H1 (cell line): Measurements from ENCODE around the gene ANKRD6. TPM values are rescaled to one million over a fixed set of nuclear protein-coding genes. Genes with fewer than 3 reads are reported as not detected.

Experiments used
- CTCF ChIA-PET: fragments of 300-600 bp; sonication (Branson Sonifier 250); formaldehyde crosslinking; loops from one replicate; lab custom pipeline; 2021; ENCODE audit not compliant: partially characterized antibody; lab: Charles Lee
- POLR2A ChIA-PET: fragments of 300-600 bp; sonication (Branson Sonifier 250); formaldehyde crosslinking; loops from one replicate; lab custom pipeline; 2021; ENCODE audit warnings: inconsistent platforms; ENCODE audit not compliant: partially characterized antibody; lab: Charles Lee
- DNase-seq, 2 experiments: peaks; one replicate each; pipeline versions ENCODE4 v3.0.0 to v3.0.0-alpha.2; 2010 to 2022; ENCODE audit warnings: low spot score in 2 of 2, low read depth in 1 of 2, mixed read lengths in 1 of 2
- FAIRE-seq: peaks from 2 replicates; lab custom pipeline; 2011; peaks lifted over from hg19 to GRCh38; lab: Jason Lieb, UNC
- H2AFZ ChIP-seq: 2 replicates; pipeline ENCODE4 v1.8.1; 2012; ENCODE audit warnings: low read length, inconsistent platforms
- H2AK5ac ChIP-seq: 2 replicates; pipeline ENCODE4 v1.6.1; 2013; ENCODE audit warnings: low read depth, low read length
- H2BK120ac ChIP-seq: replicated peaks from 2 replicates; pipeline ENCODE3; 2013; ENCODE audit warnings: low read depth, low read length, inconsistent platforms
- H2BK12ac ChIP-seq: 2 replicates; pipeline ENCODE4 v1.6.1; 2013; ENCODE audit warnings: low read depth, low read length
- H2BK15ac ChIP-seq: 2 replicates; pipeline ENCODE4 v1.6.1; 2013; ENCODE audit warnings: low read length
- H2BK20ac ChIP-seq: 2 replicates; pipeline ENCODE4 v1.6.1; 2013; ENCODE audit warnings: low read length
- H2BK5ac ChIP-seq: 2 replicates; pipeline ENCODE4 v1.6.1; 2013; ENCODE audit warnings: low read depth, low read length
- H3K14ac ChIP-seq: 2 replicates; pipeline ENCODE4 v1.6.1; 2013; ENCODE audit warnings: inconsistent platforms; ENCODE audit not compliant: insufficient read length
- H3K18ac ChIP-seq: 2 replicates; pipeline ENCODE4 v1.6.1; 2013; ENCODE audit warnings: low read length; ENCODE audit errors: extremely low read depth
- H3K23ac ChIP-seq: 2 replicates; pipeline ENCODE4 v1.6.1; 2013; ENCODE audit warnings: inconsistent platforms; ENCODE audit not compliant: insufficient read length
- H3K23me2 ChIP-seq: 2 replicates; pipeline ENCODE4 v1.6.1; 2013; ENCODE audit warnings: low read depth, low read length
- H3K27ac ChIP-seq: 2 replicates; pipeline ENCODE4 v1.6.1; 2011; ENCODE audit warnings: low read depth, low read length, inconsistent platforms
- H3K27me3 ChIP-seq, 4 experiments: replicated peaks in 1 of 4; 1 replicate in 1 of 4; 2 replicates in 3 of 4; pipeline versions ENCODE4 v1.6.1 to v1.8.1; 2011 to 2013; ENCODE audit warnings: low read length in 3 of 4, mild to moderate bottlenecking in 3 of 4, inconsistent platforms in 2 of 4, mixed read lengths in 2 of 4, moderate library complexity in 1 of 4; ENCODE audit not compliant: control insufficient read depth in 3 of 4, insufficient read depth in 3 of 4; ENCODE audit errors: extremely low read depth in 1 of 4
- H3K36me3 ChIP-seq, 4 experiments: 2 replicates each; pipeline versions ENCODE4 v1.6.1 to v1.8.1; 2011 to 2013; ENCODE audit warnings: mild to moderate bottlenecking in 4 of 4, low read length in 3 of 4, moderate library complexity in 2 of 4, control low read depth in 1 of 4, inconsistent platforms in 1 of 4; ENCODE audit not compliant: insufficient read depth in 4 of 4, control insufficient read depth in 2 of 4
- H3K4ac ChIP-seq: replicated peaks from 2 replicates; pipeline ENCODE3; 2013; ENCODE audit warnings: low read length, low read depth, mixed read lengths, inconsistent platforms; ENCODE audit not compliant: insufficient read length
- H3K4me1 ChIP-seq, 4 experiments: replicated peaks in 1 of 4; 1 replicate in 1 of 4; 2 replicates in 3 of 4; pipeline versions ENCODE4 v1.6.1 to v1.8.1; 2011 to 2013; ENCODE audit warnings: low read length in 3 of 4, inconsistent platforms in 2 of 4, mixed read lengths in 1 of 4; ENCODE audit not compliant: insufficient read depth in 4 of 4, control insufficient read depth in 3 of 4
- H3K4me2 ChIP-seq, 2 experiments: 2 replicates each; pipeline versions ENCODE4 v1.6.1 to v1.8.1; 2011 to 2013; ENCODE audit warnings: low read depth in 2 of 2, low read length in 2 of 2, control low read depth in 1 of 2, inconsistent platforms in 1 of 2, mild to moderate bottlenecking in 1 of 2; ENCODE audit not compliant: insufficient read depth in 1 of 2
- H3K4me3 ChIP-seq, 4 experiments: fragments of 200-600, 300-600 bp in 1 of 4; sonication (generic), shearing (Covaris generic), sonication (Bioruptor Twin) in 1 of 4; 2 replicates each; pipeline versions ENCODE4 v1.5.1 to v1.8.1; 2011 to 2016; ENCODE audit warnings: low read length in 4 of 4, low read depth in 3 of 4, control low read depth in 2 of 4, inconsistent platforms in 2 of 4, mild to moderate bottlenecking in 2 of 4, mixed read lengths in 1 of 4, moderate library complexity in 1 of 4; ENCODE audit not compliant: insufficient read depth in 2 of 4; ENCODE audit errors: extremely low read depth in 1 of 4
- H3K56ac ChIP-seq: replicated peaks from 2 replicates; pipeline ENCODE3; 2013; ENCODE audit warnings: low read depth, mild to moderate bottlenecking, mixed read lengths, low read length, inconsistent platforms; ENCODE audit not compliant: insufficient read length
- H3K79me1 ChIP-seq: 2 replicates; pipeline ENCODE4 v1.6.1; 2013; ENCODE audit warnings: low read depth, low read length, control low read depth
- H3K79me2 ChIP-seq, 2 experiments: 2 replicates each; pipeline versions ENCODE4 v1.6.1 to v1.8.1; 2012 to 2013; ENCODE audit warnings: low read length in 2 of 2, mild to moderate bottlenecking in 2 of 2, inconsistent platforms in 1 of 2; ENCODE audit not compliant: insufficient read depth in 2 of 2, control insufficient read depth in 1 of 2
- H3K9ac ChIP-seq, 4 experiments: replicated peaks in 1 of 4; 1 replicate in 1 of 4; 2 replicates in 3 of 4; pipeline versions ENCODE4 v1.6.1 to v1.8.1; 2011 to 2013; ENCODE audit warnings: low read depth in 3 of 4, low read length in 3 of 4, control low read depth in 2 of 4, mild to moderate bottlenecking in 2 of 4, moderate library complexity in 2 of 4, inconsistent platforms in 1 of 4; ENCODE audit errors: extremely low read depth in 1 of 4
- H3K9me3 ChIP-seq, 2 experiments: 2 replicates each; pipeline versions ENCODE4 v1.6.1 to v1.8.1; 2012 to 2013; ENCODE audit warnings: mild to moderate bottlenecking in 2 of 2, moderate library complexity in 2 of 2, control low read depth in 1 of 2, inconsistent platforms in 1 of 2, low read depth in 1 of 2, low read length in 1 of 2, mixed read lengths in 1 of 2; ENCODE audit not compliant: insufficient read depth in 2 of 2
- H4K20me1 ChIP-seq, 2 experiments: replicated peaks in 1 of 2; 2 replicates each; pipeline versions ENCODE3 to v1.8.1; 2011 to 2013; ENCODE audit warnings: inconsistent platforms in 2 of 2, low read length in 2 of 2, mild to moderate bottlenecking in 1 of 2; ENCODE audit not compliant: insufficient read depth in 2 of 2, control insufficient read depth in 1 of 2
- H4K5ac ChIP-seq: 2 replicates; pipeline ENCODE4 v1.6.1; 2013; ENCODE audit warnings: low read length, low read depth, mixed read lengths, inconsistent platforms; ENCODE audit not compliant: insufficient read length
- H4K8ac ChIP-seq: 2 replicates; pipeline ENCODE4 v1.8.0; 2013; ENCODE audit warnings: mild to moderate bottlenecking, moderate library complexity, low read length, inconsistent platforms; ENCODE audit not compliant: insufficient read depth; ENCODE audit errors: extremely low read depth
- H4K91ac ChIP-seq: replicated peaks from 2 replicates; pipeline ENCODE3; 2013; ENCODE audit warnings: low read length, mixed read lengths, inconsistent platforms; ENCODE audit not compliant: insufficient read length
- ASH2L ChIP-seq: fragments of 200-600, 300-600 bp; sonication (generic); IDR thresholded peaks from one replicate; pipeline ENCODE4 v1.7.1; 2017; ENCODE audit warnings: low read length
- BACH1 ChIP-seq: IDR thresholded peaks from 2 replicates; pipeline ENCODE4 v1.6.1; 2012; ENCODE audit warnings: low read length, improper control_type of control experiment
- CHD1 ChIP-seq: IDR thresholded peaks from 2 replicates; pipeline ENCODE4 v1.6.1; 2012; ENCODE audit warnings: low read depth, low read length, improper control_type of control experiment
- EGR1 ChIP-seq: IDR thresholded peaks from 2 replicates; pipeline ENCODE4 v1.6.1; 2011; ENCODE audit warnings: low read depth, low read length, borderline replicate concordance
- EZH2 ChIP-seq: fragments of 200-600 bp; sonication (generic); IDR thresholded peaks from 2 replicates; pipeline ENCODE4 v1.7.1; 2012; ENCODE audit warnings: low read depth, mild to moderate bottlenecking, moderate library complexity, low read length, inconsistent platforms; ENCODE audit not compliant: severe bottlenecking
- GTF2F1 ChIP-seq: IDR thresholded peaks from 2 replicates; pipeline ENCODE4 v1.6.1; 2012; ENCODE audit warnings: low read depth, low read length, improper control_type of control experiment, borderline replicate concordance
- POLR2A ChIP-seq, 2 experiments: IDR thresholded peaks; 1 replicate in 1 of 2; 2 replicates in 1 of 2; pipeline ENCODE4 v1.6.1; 2011; ENCODE audit warnings: low read depth in 2 of 2, low read length in 2 of 2, mild to moderate bottlenecking in 2 of 2; ENCODE audit errors: control extremely low read depth in 1 of 2
- RFX5 ChIP-seq: IDR thresholded peaks from 2 replicates; pipeline ENCODE4 v1.6.1; 2011; ENCODE audit warnings: low read depth, low read length, improper control_type of control experiment, borderline replicate concordance
- SIN3A ChIP-seq, 2 experiments: IDR thresholded peaks in 1 of 2; conservative IDR thresholded peaks in 1 of 2; 2 replicates each; pipeline ENCODE4 v1.6.1; 2011 to 2012; ENCODE audit warnings: low read length in 2 of 2, improper control_type of control experiment in 1 of 2, low read depth in 1 of 2, mild to moderate bottlenecking in 1 of 2
- SIX5 ChIP-seq: IDR thresholded peaks from 2 replicates; pipeline ENCODE4 v1.6.1; 2011; ENCODE audit warnings: mild to moderate bottlenecking, low read depth, low read length
- SP1 ChIP-seq: IDR thresholded peaks from 2 replicates; pipeline ENCODE4 v1.6.1; 2011; ENCODE audit warnings: low read depth, low read length
- SP2 ChIP-seq: IDR thresholded peaks from 2 replicates; pipeline ENCODE4 v1.6.1; 2012; ENCODE audit warnings: mild to moderate bottlenecking, low read length, inconsistent platforms
- SRF ChIP-seq: IDR thresholded peaks from 2 replicates; pipeline ENCODE4 v1.6.1; 2011; ENCODE audit warnings: mild to moderate bottlenecking, low read depth, low read length, moderate library complexity
- USF2 ChIP-seq: IDR thresholded peaks from 2 replicates; pipeline ENCODE4 v1.6.1; 2011; ENCODE audit warnings: low read length, improper control_type of control experiment
- ZNF274 ChIP-seq: IDR thresholded peaks from 2 replicates; pipeline ENCODE4 v1.7.0; 2012; ENCODE audit warnings: low read length, borderline replicate concordance; ENCODE audit errors: extremely low read depth
- WGBS, 2 experiments: shearing (Covaris generic) in 1 of 2; methylation state at CpG; one replicate each; pipeline versions ENCODE4 v1.1.6 to v1.1.7; 2013 to 2015; ENCODE audit warnings: low lambda C conversion rate in 2 of 2, mixed read lengths in 2 of 2, inconsistent platforms in 1 of 2, low coverage in 1 of 2, missing lambda C conversion rate in 1 of 2; ENCODE audit not compliant: insufficient replicate concordance in 2 of 2, insufficient coverage in 1 of 2, insufficient read length in 1 of 2; ENCODE audit errors: extremely low coverage in 1 of 2, missing lambda C conversion rate in 1 of 2; 5-methylcytosine and 5-hydroxymethylcytosine counted together
- polyA plus RNA-seq, 7 experiments: library from polyadenylated mRNA; depleted of rRNA in 3 of 7; stranded (reverse) in 5 of 7; unstranded in 2 of 7; fragments of >200 nt in 5 of 7; fragments of 200-250 nt in 2 of 7; gene quantifications; 1 replicate in 5 of 7; 2 replicates in 1 of 7; 4 replicates in 1 of 7; pipeline versions ENCODE4 v1.2.1 to v1.2.3, GENCODE V29; 2011 to 2013; ENCODE audit warnings: missing spikeins in 2 of 7, mixed read lengths in 2 of 7
- total RNA-seq: library from RNA; stranded (reverse); fragmentation: NEBNext Ultra II Directional; extraction: Animal tissue kit (Norgen Biotek cat#: 25700); gene quantifications from 2 replicates; pipeline ENCODE4 v1.2.1, GENCODE V29; 2021

Gene ANKRD6
- total and polyA plus RNA-seq, 2 of the 8 experiments (the other 6 are each of a cell fraction or from before 2014, with no cell fraction given) = 5.9 to 12.8 TPM

GRCh38 chr6:89649682-89650081 is 216.7 kb downstream of the ANKRD6 start:
- no peaks in the 10 kb centered on the region for H3K79me2 ChIP-seq
- DNase-seq = no peak
- no peak overlapping the region for H3K18ac ChIP-seq
- 95% methylated on average over 1 of the region's 1 CpG; no CpG with 5 or more reads in 1 of the 2 experiments for WGBS, 2 experiments
- no peak overlapping the region for H2AK5ac ChIP-seq
- H3K4me2 ChIP-seq = no peak overlapping the region
- FAIRE-seq = no peak
- H3K4me1 ChIP-seq = no peaks in the 10 kb centered on the region
- H4K8ac ChIP-seq = no peak overlapping the region
- no peak overlapping the region for H2BK12ac ChIP-seq
- H2BK20ac ChIP-seq = no peak overlapping the region
- H2BK15ac ChIP-seq = no peak overlapping the region
- CTCF ChIA-PET = no interaction called here
- no peak overlapping the region for H2BK5ac ChIP-seq
- H4K91ac ChIP-seq = no peak overlapping the region
- no peak overlapping the region for H3K56ac ChIP-seq
- H3K9ac ChIP-seq = no peak overlapping the region
- no peak overlapping the region for H3K27ac ChIP-seq
- H4K5ac ChIP-seq = no peak overlapping the region
- H2BK120ac ChIP-seq = no peak overlapping the region
- H3K4me3 ChIP-seq = no peak overlapping the region
- POLR2A ChIA-PET = interaction anchor here (1.5 kb wide), 1 partner anchor 11 kb away, joined by 3 read pairs; the partner anchor contains the start of gene LYRM2
- H3K23ac ChIP-seq = no peak overlapping the region
- peaks cover 0 to 2% of the 10 kb centered on the region in 2 experiments for H4K20me1 ChIP-seq
- H3K4ac ChIP-seq = no peak overlapping the region
- no peaks in the 10 kb centered on the region for H3K23me2 ChIP-seq
- no peak overlapping the region for H3K14ac ChIP-seq
- H3K9me3 ChIP-seq = no peaks in the 10 kb centered on the region
- H3K36me3 ChIP-seq = peaks cover 33 to 96% (median 88%) of the 10 kb centered on the region in 4 experiments
- no peak overlapping the region for H2AFZ ChIP-seq
- H3K79me1 ChIP-seq = no peaks in the 10 kb centered on the region
- no peaks in the 10 kb centered on the region for H3K27me3 ChIP-seq
- TF ChIP-seq BACH1 (no peak), POLR2A (IDR thresholded peaks at IDR 0.05; ENCODE audit: control extremely low read depth in 1 of 2, low read depth in 2 of 2, low read length in 2 of 2) (no peak), SIX5 (no peak), CHD1 (no peak), SIN3A (conservative IDR thresholded peaks at IDR 0.05 in 1 of 2, IDR thresholded peaks at IDR 0.05 in 1 of 2; ENCODE audit: low read depth in 1 of 2, low read length in 2 of 2) (no peak), SP1 (no peak), USF2 (no peak), SRF (no peak), ASH2L (no peak), RFX5 (no peak), ZNF274 (no peak), GTF2F1 (no peak), EGR1 (no peak), SP2 (no peak), EZH2 (no peak)
